Breast epithelium (tissue), 3 donors: Measurements from ENCODE around the gene CXCL8.

ENCODE experiments used
- POLR2A ChIP-seq: fragments of 450-650 bp; IDR thresholded peaks from one replicate; pipeline ENCODE4 v1.6.1; 2016; ENCODE audit warnings: antibody characterized with exemption, mild to moderate bottlenecking, moderate library complexity
- POLR2AphosphoS5 ChIP-seq, 3 donors: sonication (generic); formaldehyde crosslinking; IDR thresholded peaks; one replicate each; pipeline ENCODE4 v1.6.1; 2017; ENCODE audit warnings: antibody characterized with exemption in 3 of 3
- TF ChIP-seq, protein P1 (sequence below), 3 donors: fragments of 450-650 bp; IDR thresholded peaks; one replicate each; pipeline ENCODE4 v1.5.1; 2016 to 2017; ENCODE audit warnings: antibody characterized with exemption in 3 of 3, mild to moderate bottlenecking in 3 of 3, moderate library complexity in 3 of 3

DNA sequence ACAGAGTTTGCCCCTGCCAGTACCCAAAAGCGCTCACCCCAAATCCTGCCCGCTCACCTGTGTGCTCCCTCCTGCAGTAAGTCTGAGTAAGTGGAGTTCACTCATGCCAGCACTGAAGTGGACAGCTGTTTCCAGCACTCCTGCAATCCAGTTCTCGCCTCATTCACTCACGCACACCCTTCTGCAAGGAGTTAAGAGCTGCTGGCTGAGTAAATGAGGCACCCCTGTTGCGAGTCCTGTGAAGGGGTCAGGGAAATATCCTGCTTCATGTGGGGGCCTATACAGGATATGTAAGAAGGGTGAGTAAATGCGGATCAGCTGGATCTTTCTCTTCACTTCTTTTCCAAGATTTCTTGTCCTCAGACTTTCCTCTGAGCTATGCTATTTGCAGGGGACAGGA, 23.5 kb downstream of the CXCL8 start:
- no peak for TF ChIP-seq POLR2AphosphoS5 (IDR thresholded peaks at IDR 0.05)
- TF ChIP-seq, protein P1, sequence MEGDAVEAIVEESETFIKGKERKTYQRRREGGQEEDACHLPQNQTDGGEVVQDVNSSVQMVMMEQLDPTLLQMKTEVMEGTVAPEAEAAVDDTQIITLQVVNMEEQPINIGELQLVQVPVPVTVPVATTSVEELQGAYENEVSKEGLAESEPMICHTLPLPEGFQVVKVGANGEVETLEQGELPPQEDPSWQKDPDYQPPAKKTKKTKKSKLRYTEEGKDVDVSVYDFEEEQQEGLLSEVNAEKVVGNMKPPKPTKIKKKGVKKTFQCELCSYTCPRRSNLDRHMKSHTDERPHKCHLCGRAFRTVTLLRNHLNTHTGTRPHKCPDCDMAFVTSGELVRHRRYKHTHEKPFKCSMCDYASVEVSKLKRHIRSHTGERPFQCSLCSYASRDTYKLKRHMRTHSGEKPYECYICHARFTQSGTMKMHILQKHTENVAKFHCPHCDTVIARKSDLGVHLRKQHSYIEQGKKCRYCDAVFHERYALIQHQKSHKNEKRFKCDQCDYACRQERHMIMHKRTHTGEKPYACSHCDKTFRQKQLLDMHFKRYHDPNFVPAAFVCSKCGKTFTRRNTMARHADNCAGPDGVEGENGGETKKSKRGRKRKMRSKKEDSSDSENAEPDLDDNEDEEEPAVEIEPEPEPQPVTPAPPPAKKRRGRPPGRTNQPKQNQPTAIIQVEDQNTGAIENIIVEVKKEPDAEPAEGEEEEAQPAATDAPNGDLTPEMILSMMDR (IDR thresholded peaks at IDR 0.05), result no peak
- no peak for TF ChIP-seq POLR2A
